WERI-Rb-1 (cell line): Measurements from ENCODE around the gene COL9A2.

ENCODE experiments used
- DNase-seq: peaks from one replicate; pipeline ENCODE4 v3.0.0-alpha.2; 2020
- H3K27ac ChIP-seq: fragments of 250-450 bp; sonication (Bioruptor Pico); 2 replicates; pipeline ENCODE4 v1.5.1; 2020; ENCODE audit warnings: mild to moderate bottlenecking, moderate library complexity
- H3K27me3 ChIP-seq: fragments of 250-450 bp; sonication (Bioruptor Pico); 2 replicates; pipeline ENCODE4 v1.5.1; 2021; ENCODE audit warnings: mild to moderate bottlenecking, low read depth, moderate library complexity; ENCODE audit not compliant: insufficient read depth, severe bottlenecking
- H3K36me3 ChIP-seq: fragments of 250-450 bp; sonication (Bioruptor Pico); 2 replicates; pipeline ENCODE4 v1.5.1; 2020; ENCODE audit warnings: mild to moderate bottlenecking, moderate library complexity
- H3K4me3 ChIP-seq: 2 replicates; pipeline ENCODE4 v1.5.1; 2011; ENCODE audit warnings: low read depth, mild to moderate bottlenecking, control low read depth, low read length
- H3K9me3 ChIP-seq: fragments of 250-450 bp; sonication (Bioruptor Pico); 2 replicates; pipeline ENCODE4 v1.5.1; 2021; ENCODE audit warnings: mild to moderate bottlenecking, moderate library complexity; ENCODE audit not compliant: severe bottlenecking
- TF ChIP-seq, protein P1 (sequence below): IDR thresholded peaks from 2 replicates; pipeline ENCODE4 v1.5.1; 2011; ENCODE audit warnings: low read depth, mild to moderate bottlenecking, control low read depth, inconsistent platforms, low read length

Gene COL9A2

DNA sequence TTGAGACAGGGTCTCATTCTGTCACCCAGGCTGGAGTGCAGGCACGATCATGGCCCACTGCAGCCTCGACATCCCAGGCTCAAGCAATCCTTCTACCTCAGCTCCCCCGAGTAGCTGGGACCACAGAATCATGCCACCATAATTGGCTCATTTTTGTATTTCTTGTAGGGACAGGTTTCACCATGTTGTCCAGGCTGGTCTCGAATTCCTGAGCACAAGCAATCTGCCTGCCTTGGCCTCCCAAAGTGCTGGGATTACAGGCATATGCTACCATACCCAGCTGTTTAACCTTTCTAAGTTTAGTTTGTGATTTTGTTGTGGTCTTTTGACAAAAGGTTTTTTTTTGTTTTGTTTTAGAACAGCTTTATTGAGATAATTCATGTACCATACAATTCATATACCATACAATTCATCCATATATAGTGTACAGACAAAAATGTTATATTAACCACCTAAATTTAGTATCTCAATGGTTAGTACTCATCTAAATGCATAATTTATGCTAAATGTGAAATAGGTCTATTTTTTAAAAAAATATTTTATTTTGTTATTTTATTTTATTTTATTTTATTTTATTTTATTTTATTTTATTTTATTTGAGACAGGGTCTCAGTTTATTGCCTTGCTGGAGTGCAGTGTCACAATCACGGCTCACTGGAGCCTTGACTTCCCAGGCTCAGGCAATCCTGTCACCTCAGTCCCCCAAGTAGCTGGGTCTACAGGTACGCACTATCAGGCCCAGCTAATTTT, 50.1 kb downstream of the COL9A2 start:
- Histone ChIP-seq H3K9me3 (no peaks in the 10 kb centered on the region), H3K27me3 (no peaks in the 10 kb centered on the region), H3K36me3 (peaks cover 64% of the 10 kb centered on the region), H3K27ac (no peak overlapping the region; the same call in 1 of the 2 replicates), H3K4me3 (no peak overlapping the region)
- no peak for DNase-seq
- TF ChIP-seq, protein P1, sequence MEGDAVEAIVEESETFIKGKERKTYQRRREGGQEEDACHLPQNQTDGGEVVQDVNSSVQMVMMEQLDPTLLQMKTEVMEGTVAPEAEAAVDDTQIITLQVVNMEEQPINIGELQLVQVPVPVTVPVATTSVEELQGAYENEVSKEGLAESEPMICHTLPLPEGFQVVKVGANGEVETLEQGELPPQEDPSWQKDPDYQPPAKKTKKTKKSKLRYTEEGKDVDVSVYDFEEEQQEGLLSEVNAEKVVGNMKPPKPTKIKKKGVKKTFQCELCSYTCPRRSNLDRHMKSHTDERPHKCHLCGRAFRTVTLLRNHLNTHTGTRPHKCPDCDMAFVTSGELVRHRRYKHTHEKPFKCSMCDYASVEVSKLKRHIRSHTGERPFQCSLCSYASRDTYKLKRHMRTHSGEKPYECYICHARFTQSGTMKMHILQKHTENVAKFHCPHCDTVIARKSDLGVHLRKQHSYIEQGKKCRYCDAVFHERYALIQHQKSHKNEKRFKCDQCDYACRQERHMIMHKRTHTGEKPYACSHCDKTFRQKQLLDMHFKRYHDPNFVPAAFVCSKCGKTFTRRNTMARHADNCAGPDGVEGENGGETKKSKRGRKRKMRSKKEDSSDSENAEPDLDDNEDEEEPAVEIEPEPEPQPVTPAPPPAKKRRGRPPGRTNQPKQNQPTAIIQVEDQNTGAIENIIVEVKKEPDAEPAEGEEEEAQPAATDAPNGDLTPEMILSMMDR: no peak

DNA sequence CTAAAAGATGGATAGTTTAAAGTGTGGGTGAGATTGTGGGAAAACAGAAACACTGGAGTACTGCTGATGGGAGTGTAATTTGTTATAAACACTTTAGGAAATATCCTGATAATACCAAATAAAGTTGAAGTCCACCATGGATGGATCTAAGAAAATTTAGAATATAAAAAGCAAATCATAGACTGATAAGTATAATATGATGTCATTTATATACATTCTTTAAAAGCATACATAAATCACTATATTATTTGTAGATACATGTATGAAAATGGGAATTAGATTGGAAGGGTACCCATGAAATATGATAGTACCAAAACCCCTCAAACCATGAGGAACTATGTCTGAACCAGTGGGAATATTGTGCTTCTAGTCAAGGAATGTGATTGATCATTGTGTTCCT, 51.2 kb downstream of the COL9A2 start:
- Histone ChIP-seq H3K27me3 (no peaks in the 10 kb centered on the region), H3K9me3 (no peaks in the 10 kb centered on the region), H3K36me3 (peaks cover 64% of the 10 kb centered on the region), H3K27ac (peak overlapping the region; percentile 21), H3K4me3 (no peak overlapping the region)
- TF ChIP-seq, protein P1: no peak
- no peak for DNase-seq

DNA sequence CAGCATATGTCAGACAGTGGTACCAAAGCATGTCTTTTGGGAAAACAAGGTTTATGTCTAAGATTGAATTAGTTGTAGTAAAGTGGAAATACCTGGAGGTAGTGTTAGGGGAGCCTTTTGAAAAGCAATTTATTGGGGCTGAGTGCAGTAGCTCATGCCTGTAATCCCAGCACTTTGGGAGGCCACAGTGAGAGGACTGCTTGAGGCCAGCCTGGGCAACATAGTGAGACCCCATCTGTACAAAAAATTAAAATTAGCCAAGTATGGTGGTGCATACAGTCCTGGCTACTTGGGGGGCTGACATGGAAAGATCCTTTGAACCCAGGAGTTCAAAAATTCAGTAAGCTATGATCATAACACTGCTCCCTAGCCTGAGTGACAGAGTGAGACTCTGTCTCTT, 51.8 kb downstream of the COL9A2 start:
- Histone ChIP-seq H3K27ac (no peak overlapping the region), H3K9me3 (no peaks in the 10 kb centered on the region), H3K4me3 (no peak overlapping the region), H3K36me3 (peaks cover 65% of the 10 kb centered on the region), H3K27me3 (no peaks in the 10 kb centered on the region)
- TF ChIP-seq, protein P1: no peak
- no peak for DNase-seq

DNA sequence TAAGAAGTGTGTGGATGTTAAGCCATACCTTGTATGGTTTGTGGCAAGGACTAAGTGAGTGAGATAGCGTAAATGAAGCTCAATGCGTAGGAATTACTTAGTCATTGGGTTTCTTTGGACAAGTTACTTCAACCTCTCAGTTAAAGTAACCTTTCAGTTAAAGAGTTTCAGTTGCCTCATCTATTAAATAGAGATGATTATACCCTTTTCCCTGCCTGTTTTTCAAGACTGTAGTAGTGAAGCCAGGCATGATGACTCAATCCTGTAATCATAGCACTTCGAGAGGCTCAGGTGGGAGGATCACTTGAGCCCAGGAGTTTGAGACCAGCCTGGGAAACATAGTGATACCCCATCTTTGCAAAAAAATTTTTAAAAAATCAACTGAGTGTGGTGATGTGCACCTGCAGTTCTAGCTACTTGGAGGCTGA, 52.7 kb downstream of the COL9A2 start:
- H3K36me3 ChIP-seq: peaks cover 59% of the 10 kb centered on the region
- H3K9me3 ChIP-seq: no peaks in the 10 kb centered on the region
- H3K27me3 ChIP-seq: no peaks in the 10 kb centered on the region
- no peak overlapping the region for H3K27ac ChIP-seq
- no peak overlapping the region for H3K4me3 ChIP-seq
- TF ChIP-seq, protein P1: no peak
- no peak for DNase-seq

DNA sequence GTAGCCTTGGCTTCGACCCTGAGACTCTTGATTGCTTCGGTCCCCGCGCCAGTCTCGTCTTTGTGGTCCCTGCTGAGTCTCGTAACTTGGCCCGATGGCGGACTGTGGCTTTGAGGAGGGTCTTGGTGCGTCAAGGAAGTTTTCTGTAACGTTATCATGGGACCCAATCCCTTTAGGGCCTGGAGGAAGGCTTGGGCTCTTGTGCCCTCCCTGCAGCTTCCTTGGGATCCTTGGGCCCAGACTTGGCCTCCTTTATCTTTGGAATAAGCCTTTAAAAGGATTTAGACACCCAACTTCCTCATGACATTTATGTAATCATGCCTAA, 58.7 kb downstream of the COL9A2 start:
- Histone ChIP-seq H3K27me3 (no peaks in the 10 kb centered on the region), H3K27ac (peak overlapping the region; percentile 73), H3K36me3 (peaks cover 38% of the 10 kb centered on the region), H3K4me3 (peak overlapping the region; percentile 100), H3K9me3 (no peaks in the 10 kb centered on the region)
- TF ChIP-seq, protein P1: no peak
- DNase-seq: no peak
